Kidney (tissue), 14 donors: ENCODE measurements around the gene FRA10AC1. TPM values are rescaled to one million over a fixed set of nuclear protein-coding genes. Genes with fewer than 3 reads are reported as not detected.

Experiments used
- DNase-seq, 5 donors: peaks; one replicate each; pipeline ENCODE4 v3.0.0-alpha.2; 2013 to 2020
- FAIRE-seq: peaks from 2 replicates; lab custom pipeline; 2012; peaks lifted over from hg19 to GRCh38; lab: Jason Lieb, UNC
- H3K27ac ChIP-seq, 2 donors: one replicate each; pipeline ENCODE4 v1.7.0; 2013; ENCODE audit warnings: low read depth in 2 of 2, low read length in 2 of 2, inconsistent platforms in 1 of 2
- H3K27me3 ChIP-seq: one replicate; pipeline ENCODE4 v1.7.1; 2013; ENCODE audit warnings: low read length, inconsistent platforms; ENCODE audit not compliant: control insufficient read depth, insufficient read depth
- H3K36me3 ChIP-seq, 3 donors: one replicate each; pipeline versions ENCODE4 v1.7.0 to v1.7.1; 2013; ENCODE audit warnings: low read length in 3 of 3, control low read depth in 1 of 3, inconsistent platforms in 1 of 3; ENCODE audit not compliant: insufficient read depth in 3 of 3, control insufficient read depth in 2 of 3
- H3K4me1 ChIP-seq, 3 donors: one replicate each; pipeline versions ENCODE4 v1.7.0 to v1.7.1; 2013; ENCODE audit warnings: low read length in 3 of 3, inconsistent platforms in 1 of 3, low read depth in 1 of 3; ENCODE audit not compliant: control insufficient read depth in 2 of 3, insufficient read depth in 2 of 3
- H3K4me3 ChIP-seq, 3 donors: one replicate each; pipeline versions ENCODE4 v1.7.0 to v1.8.1; 2013; ENCODE audit warnings: low read length in 3 of 3, control low read depth in 1 of 3, inconsistent platforms in 1 of 3
- H3K9ac ChIP-seq, 3 donors: one replicate each; pipeline versions ENCODE4 v1.7.0 to v1.7.1; 2013; ENCODE audit warnings: low read length in 3 of 3, control low read depth in 1 of 3, inconsistent platforms in 1 of 3
- H3K9me3 ChIP-seq, 3 donors: one replicate each; pipeline versions ENCODE4 v1.7.0 to v1.7.1; 2013; ENCODE audit warnings: low read length in 3 of 3, control low read depth in 1 of 3, inconsistent platforms in 1 of 3; ENCODE audit not compliant: control insufficient read depth in 2 of 3, insufficient read depth in 1 of 3
- intact Hi-C: fragments of 100-400 bp; cut with DNase I; formaldehyde crosslinking; loops from one replicate; pipeline ENCODE4 v1.11.1; 2022
- polyA plus RNA-seq: library from polyadenylated mRNA; stranded (reverse); fragments of 350-450 nt; fragmentation: Illumina TruSeq; extraction: RNeasy Lipid Tissue Mini Kit (QIAGEN cat#74804); gene quantifications from one replicate; pipeline ENCODE4 v1.2.3, GENCODE V29; 2014; ENCODE audit warnings: low read depth, low replicate concordance; ENCODE audit not compliant: insufficient read depth
- total RNA-seq: library from RNA; stranded (reverse); fragmentation: NEBNext Ultra II Directional; extraction: Animal tissue kit (Norgen Biotek cat#: 25700); gene quantifications from one replicate; pipeline ENCODE4 v1.2.1, GENCODE V29; 2021
- TF ChIP-seq, protein P1 (sequence below): IDR thresholded peaks from 3 replicates; pipeline ENCODE4 v1.5.1; 2012; ENCODE audit warnings: mild to moderate bottlenecking, moderate library complexity, borderline replicate concordance; ENCODE audit not compliant: insufficient read depth; ENCODE audit errors: extremely low read depth
- donor health status: control.
- donor health status: control.
- donor health status: control.
- donor health status: control.
- donor health status: control.
- donor health status: DM: yes; HTN: yes; CAD: no.
- donor health status: Normal renal cell carcinoma (clear cell type).

The FRA10AC1 gene
- total and polyA plus RNA-seq, 2 donors from 2014 or later, result 15.6 to 18.9 TPM

DNA sequence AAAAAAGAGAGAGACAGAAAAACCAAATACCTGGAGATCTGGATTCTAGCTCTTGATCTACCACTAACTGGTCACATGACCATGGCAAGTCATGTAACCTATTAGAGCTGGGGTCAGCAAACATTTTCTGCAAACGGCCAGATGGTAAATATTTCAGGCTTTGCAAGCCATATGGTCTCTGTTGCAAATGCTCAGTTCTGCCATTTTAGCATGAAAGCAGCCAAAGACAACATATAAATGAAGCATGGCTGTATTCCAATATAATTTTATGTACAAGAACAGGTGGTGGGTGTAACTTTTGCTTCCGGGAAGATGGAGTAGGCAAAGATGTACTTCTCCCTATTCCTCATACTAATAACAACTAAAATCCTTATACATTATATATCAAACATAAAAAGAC lies 6.7 kb downstream of the FRA10AC1 start:
- DNase-seq, result peak in 1 of 5 donors; percentile 37
- peaks cover 4 to 20% (median 13%) of the 10 kb centered on the region in 3 donors for H3K36me3 ChIP-seq

DNA sequence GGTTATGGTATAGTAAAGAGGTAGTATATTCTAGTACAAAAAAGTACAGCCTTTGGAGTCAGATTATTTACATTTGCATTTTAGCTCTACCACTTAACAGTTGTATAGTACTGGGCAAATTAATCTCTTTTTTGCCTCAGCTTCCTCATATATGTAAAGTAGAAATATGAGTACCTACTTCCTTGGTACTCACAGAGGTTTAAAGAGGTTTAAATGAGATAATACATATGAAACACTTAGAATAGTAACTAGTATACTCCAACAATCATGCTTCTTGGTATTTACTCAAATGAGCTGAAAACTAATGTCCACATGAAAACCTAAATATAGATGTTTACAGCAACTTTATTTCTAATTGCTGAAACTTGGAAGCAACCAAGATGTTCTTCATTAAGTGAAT lies 14.7 kb downstream of the FRA10AC1 start:
- Histone ChIP-seq H3K27me3 (no peaks in the 10 kb centered on the region), H3K4me1 (no peaks in the 10 kb centered on the region), H3K9ac (no peak overlapping the region), H3K9me3 (no peaks in the 10 kb centered on the region), H3K36me3 (peaks cover 6 to 14% (median 6%) of the 10 kb centered on the region in 3 donors), H3K27ac (no peak overlapping the region), H3K4me3 (no peak overlapping the region)
- TF ChIP-seq, protein P1, sequence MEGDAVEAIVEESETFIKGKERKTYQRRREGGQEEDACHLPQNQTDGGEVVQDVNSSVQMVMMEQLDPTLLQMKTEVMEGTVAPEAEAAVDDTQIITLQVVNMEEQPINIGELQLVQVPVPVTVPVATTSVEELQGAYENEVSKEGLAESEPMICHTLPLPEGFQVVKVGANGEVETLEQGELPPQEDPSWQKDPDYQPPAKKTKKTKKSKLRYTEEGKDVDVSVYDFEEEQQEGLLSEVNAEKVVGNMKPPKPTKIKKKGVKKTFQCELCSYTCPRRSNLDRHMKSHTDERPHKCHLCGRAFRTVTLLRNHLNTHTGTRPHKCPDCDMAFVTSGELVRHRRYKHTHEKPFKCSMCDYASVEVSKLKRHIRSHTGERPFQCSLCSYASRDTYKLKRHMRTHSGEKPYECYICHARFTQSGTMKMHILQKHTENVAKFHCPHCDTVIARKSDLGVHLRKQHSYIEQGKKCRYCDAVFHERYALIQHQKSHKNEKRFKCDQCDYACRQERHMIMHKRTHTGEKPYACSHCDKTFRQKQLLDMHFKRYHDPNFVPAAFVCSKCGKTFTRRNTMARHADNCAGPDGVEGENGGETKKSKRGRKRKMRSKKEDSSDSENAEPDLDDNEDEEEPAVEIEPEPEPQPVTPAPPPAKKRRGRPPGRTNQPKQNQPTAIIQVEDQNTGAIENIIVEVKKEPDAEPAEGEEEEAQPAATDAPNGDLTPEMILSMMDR, result no peak
- DNase-seq (no peak), FAIRE-seq (no peak)
- intact Hi-C loops, result no loop called here

More for the DNA sequence above, 6.7 kb downstream of the FRA10AC1 start:
- Histone ChIP-seq H3K9ac (no peak overlapping the region), H3K9me3 (no peaks in the 10 kb centered on the region), H3K27me3 (no peaks in the 10 kb centered on the region), H3K4me1 (no peaks in the 10 kb centered on the region), H3K27ac (no peak overlapping the region), H3K4me3 (no peak overlapping the region)
- no peak for FAIRE-seq
- intact Hi-C loops, result no loop called here
- TF ChIP-seq, protein P1, result no peak

DNA sequence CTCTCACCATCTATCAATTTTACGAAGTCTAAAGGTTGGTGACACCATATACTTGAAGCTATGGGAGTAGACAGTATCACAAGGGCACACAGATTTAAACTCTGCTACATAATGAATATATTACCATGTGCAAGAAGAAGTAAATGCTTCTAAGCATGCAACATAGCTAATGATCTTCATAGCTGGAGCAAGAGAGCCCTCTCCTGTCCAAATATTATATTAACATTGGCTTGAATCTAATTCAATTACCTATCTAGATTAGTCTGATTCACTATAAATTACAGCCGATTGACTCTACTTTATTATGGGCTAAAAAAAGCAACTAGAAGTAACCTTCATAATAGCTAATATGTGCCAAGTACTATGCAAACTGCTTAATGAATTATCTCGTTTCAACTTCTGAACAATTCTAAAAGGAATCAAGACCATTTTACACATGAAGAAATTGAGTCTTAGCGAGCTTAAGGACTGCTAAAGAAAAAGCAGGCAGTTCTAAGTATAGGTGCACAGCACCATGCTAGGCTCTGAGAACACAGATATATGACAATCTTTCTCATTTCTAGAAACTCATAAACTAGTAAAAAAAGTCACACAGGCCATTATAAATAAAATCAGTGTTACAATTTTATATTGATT lies 21.9 kb downstream of the FRA10AC1 start:
- Histone ChIP-seq H3K9ac (no peak overlapping the region), H3K9me3 (no peaks in the 10 kb centered on the region), H3K27me3 (no peaks in the 10 kb centered on the region), H3K27ac (no peak overlapping the region), H3K4me1 (no peaks in the 10 kb centered on the region), H3K36me3 (peaks cover 4 to 39% (median 6%) of the 10 kb centered on the region in 3 donors), H3K4me3 (no peak overlapping the region)
- FAIRE-seq, result peak; percentile 30
- TF ChIP-seq, protein P1, result peak; percentile 26
- intact Hi-C loops, result no loop called here
- peak in 2 of 5 donors; percentile 63 to 71 for DNase-seq
